22Rv1 (cell line): Measurements from ENCODE around the gene AGO3.

Source experiments
- ZFX ChIP-seq: fragments of 450-650 bp; IDR thresholded peaks from 2 replicates; pipeline ENCODE4 v1.6.1; 2017; ENCODE audit warnings: antibody characterized with exemption, borderline replicate concordance
- TF ChIP-seq, protein P1 (sequence below): fragments of 450-650 bp; IDR thresholded peaks from 2 replicates; pipeline ENCODE4 v1.5.1; 2017; ENCODE audit warnings: mild to moderate bottlenecking

DNA sequence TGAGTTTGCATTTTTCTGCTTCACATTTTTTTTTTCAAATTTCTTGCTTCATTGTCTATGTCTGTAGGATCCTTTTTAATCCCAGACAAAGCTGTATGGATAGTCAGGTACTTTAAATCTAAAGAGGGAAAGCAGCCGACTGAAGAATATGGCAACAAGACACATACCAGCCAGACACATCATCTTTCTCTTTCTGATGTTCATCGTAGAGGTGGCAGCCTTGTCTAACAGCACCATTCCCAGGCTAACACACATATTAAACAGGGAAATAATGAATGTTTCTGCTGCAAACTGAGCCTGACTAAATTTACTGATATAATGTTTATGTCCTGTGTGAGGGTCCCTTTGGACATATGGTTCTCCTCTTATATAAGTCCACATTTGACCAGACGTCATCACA is 149.3 kb downstream of the AGO3 start:
- TF ChIP-seq, protein P1, sequence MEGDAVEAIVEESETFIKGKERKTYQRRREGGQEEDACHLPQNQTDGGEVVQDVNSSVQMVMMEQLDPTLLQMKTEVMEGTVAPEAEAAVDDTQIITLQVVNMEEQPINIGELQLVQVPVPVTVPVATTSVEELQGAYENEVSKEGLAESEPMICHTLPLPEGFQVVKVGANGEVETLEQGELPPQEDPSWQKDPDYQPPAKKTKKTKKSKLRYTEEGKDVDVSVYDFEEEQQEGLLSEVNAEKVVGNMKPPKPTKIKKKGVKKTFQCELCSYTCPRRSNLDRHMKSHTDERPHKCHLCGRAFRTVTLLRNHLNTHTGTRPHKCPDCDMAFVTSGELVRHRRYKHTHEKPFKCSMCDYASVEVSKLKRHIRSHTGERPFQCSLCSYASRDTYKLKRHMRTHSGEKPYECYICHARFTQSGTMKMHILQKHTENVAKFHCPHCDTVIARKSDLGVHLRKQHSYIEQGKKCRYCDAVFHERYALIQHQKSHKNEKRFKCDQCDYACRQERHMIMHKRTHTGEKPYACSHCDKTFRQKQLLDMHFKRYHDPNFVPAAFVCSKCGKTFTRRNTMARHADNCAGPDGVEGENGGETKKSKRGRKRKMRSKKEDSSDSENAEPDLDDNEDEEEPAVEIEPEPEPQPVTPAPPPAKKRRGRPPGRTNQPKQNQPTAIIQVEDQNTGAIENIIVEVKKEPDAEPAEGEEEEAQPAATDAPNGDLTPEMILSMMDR = no peak
- no peak for TF ChIP-seq ZFX
